ENCODE measurements around the gene PPFIA4. TPM values are rescaled to one million over a fixed set of nuclear protein-coding genes. Genes with fewer than 3 reads are reported as not detected.

PPFIA4 gene
- total and polyA plus RNA-seq, 8 donors, result 0.29 to 2.2 (median 0.89) TPM; not detected in 1

DNA sequence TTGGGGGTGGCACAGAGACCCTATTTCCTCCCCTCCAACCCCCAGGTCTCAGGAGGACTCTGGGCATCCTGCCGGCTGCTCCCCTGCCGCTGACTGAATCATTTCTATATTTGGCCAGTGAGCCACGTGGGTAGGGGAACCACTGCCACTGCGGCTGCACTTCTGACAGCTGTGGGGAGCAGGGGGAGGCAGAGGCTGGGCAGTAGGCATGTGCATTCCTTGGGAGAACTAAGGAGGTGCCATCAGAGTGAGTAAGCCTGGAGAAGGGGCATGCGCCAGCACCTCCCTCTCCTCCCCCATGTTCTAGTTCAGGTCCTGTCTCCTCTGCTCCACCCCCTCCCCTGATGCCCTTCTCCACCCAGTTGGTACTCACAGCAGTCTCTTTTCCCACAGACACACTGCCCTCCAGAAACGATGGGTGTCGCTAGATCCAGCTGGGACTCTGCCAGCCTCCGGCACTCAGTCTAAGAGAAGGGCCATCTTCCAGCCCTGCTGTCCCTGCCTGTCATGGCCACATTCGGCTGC lies 12.0 kb downstream of the PPFIA4 start:
- peak in 1 of 2 donors; percentile 68 for DNase-seq
- H3K27me3 ChIP-seq, result peaks cover 0 to 14% (median 0%) of the 10 kb centered on the region in 3 donors
- TF ChIP-seq POLR2A (IDR thresholded peaks at IDR 0.05) (no peak), POLR2AphosphoS5 (IDR thresholded peaks at IDR 0.05) (peak in 1 of 3 donors; percentile 28)
- no peaks in the 10 kb centered on the region for H3K9me3 ChIP-seq
- H3K4me3 ChIP-seq, result no peak overlapping the region
- peak overlapping the region in 3 of 5 donors; percentile 60 to 77 (median 74) for H3K27ac ChIP-seq
- peaks cover 0 to 36% (median 11%) of the 10 kb centered on the region in 4 donors for H3K4me1 ChIP-seq
- WGBS, 5 donors, result 35 to 60% (median 52%) methylated on average over 8 to 9 of the region's 9 CpGs
- intact Hi-C loops (cut with DNase I; ENCODE audit: low total_unique reads), result no loop called here
- H3K36me3 ChIP-seq, result no peaks in the 10 kb centered on the region

GRCh38 chr1:203038891-203039608 lies 12.8 kb downstream of the PPFIA4 start:
- 45 to 58% (median 53%) methylated on average over 17 to 22 of the region's 22 CpGs for WGBS, 5 donors
- Histone ChIP-seq H3K36me3 (no peaks in the 10 kb centered on the region), H3K9me3 (no peaks in the 10 kb centered on the region), H3K27ac (peak overlapping the region in 3 of 5 donors; percentile 37 to 74 (median 57)), H3K4me1 (peaks cover 0 to 36% (median 11%) of the 10 kb centered on the region in 4 donors), H3K27me3 (peaks cover 0 to 14% (median 0%) of the 10 kb centered on the region in 3 donors), H3K4me3 (no peak overlapping the region)
- TF ChIP-seq EP300 (IDR thresholded peaks at IDR 0.05), result no peak
- peak in 5 of 7 experiments; percentile 70 to 86 (median 82) for TF ChIP-seq CTCF (IDR thresholded peaks at IDR 0.05)
- intact Hi-C loops (cut with DNase I; ENCODE audit: low total_unique reads), result no loop called here
- peak; percentile 77 to 90 for DNase-seq

DNA sequence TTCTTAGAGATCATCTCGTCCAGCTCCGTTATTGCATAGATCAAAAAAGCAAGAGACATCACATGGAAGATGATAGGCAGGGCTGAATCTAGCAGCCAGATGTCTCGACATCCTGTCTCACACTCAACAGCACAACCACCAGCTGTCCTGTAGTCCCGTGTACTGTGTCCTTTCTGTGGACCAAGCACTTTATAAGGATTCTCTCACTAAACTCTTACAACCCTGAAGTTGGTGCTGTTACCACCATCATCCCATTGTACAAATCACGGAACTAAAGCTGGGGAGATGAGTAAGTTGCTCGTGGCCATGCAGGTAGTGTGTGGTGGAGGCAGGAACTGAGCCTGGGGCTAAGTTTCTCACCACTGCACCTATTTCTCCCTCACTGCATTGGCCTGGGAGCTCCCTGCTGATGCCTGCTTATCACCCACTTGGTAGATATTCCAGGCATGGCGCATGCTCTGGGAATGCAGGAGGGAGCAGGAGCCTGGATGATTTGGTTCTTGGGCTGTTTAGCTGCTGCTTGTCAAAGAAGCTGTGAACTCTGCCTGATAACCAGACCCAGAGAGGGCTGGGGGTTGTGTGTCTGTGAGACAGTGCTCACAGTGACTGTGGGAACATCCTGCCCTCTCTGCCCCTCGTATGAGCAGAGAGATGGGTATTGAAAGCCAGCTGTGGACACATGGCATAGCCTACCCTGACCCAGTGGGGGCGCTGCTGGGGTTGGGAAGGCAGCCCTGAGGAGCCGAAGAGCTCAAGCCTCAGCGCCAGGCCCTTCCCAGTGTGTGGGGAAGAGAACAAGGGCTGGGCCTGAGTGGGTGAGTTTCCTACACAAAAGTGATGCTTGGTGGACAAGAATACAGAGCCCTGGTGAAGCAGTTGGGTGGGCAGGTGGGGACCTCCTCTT lies 13.6 kb downstream of the PPFIA4 start:
- no peaks in the 10 kb centered on the region for H3K9me3 ChIP-seq
- no peak for TF ChIP-seq CTCF (IDR thresholded peaks at IDR 0.05)
- TF ChIP-seq POLR2AphosphoS5 (IDR thresholded peaks at IDR 0.05), result no peak
- TF ChIP-seq POLR2A (IDR thresholded peaks at IDR 0.05), result no peak
- no peak for TF ChIP-seq EP300 (IDR thresholded peaks at IDR 0.05)
- peaks cover 0 to 14% (median 0%) of the 10 kb centered on the region in 3 donors for H3K27me3 ChIP-seq
- WGBS, 5 donors, result 50 to 57% (median 52%) methylated on average over 11 of the region's 11 CpGs
- no peak overlapping the region for H3K4me3 ChIP-seq
- H3K4me1 ChIP-seq, result peaks cover 0 to 36% (median 11%) of the 10 kb centered on the region in 4 donors
- no peak for DNase-seq
- intact Hi-C loops (cut with DNase I; ENCODE audit: low total_unique reads), result loop anchor here (2.0 kb wide), 1 partner anchor 179 kb away; no protein-coding TSS in a partner anchor
- no peak overlapping the region for H3K27ac ChIP-seq
- H3K36me3 ChIP-seq, result no peaks in the 10 kb centered on the region

DNA sequence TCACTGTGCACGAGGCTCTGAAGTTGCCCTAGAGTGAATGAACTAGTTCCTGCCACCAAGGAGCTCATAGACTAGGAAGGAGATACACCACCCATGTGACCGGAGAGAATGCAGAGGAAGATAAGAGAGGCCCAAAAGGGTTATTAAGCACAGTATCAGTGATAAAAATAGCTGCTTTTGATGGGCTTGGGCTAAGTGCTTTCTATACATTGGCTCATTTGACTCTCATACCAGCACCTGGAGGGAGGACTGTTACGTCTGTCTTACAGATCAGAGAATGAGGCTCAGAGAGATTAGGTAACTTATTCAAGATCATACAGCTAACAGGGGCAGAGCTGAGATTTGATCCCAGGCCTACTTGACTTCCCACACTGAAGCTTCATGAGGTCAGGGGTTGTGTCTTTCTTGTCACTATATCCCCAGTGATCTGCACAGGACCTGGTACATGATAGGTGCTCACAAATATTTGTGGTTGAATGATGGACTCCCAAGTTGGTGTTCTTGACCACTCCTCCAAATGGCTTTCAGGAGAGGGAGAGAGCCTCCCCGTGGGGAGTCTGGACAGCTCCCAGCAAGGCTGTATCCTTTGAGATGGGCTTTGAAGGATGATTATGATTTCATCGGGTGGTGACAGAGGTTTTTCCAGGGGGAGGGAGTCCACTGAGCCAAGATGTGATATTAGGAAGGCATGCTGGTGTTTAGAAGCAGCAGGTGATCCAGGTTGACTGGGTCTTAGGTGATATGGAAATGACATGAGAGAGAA lies 14.4 kb downstream of the PPFIA4 start:
- 36 to 60% (median 43%) methylated on average over 5 of the region's 5 CpGs for WGBS, 5 donors
- intact Hi-C loops (cut with DNase I; ENCODE audit: low total_unique reads), result loop anchor here (2.0 kb wide), 1 partner anchor 178 kb away; no protein-coding TSS in a partner anchor
- TF ChIP-seq POLR2AphosphoS5 (IDR thresholded peaks at IDR 0.05) (no peak), EP300 (IDR thresholded peaks at IDR 0.05) (no peak), POLR2A (IDR thresholded peaks at IDR 0.05) (no peak)

More for the DNA sequence above, 14.4 kb downstream of the PPFIA4 start:
- H3K4me3 ChIP-seq, result no peak overlapping the region
- H3K27ac ChIP-seq, result no peak overlapping the region
- H3K27me3 ChIP-seq, result peaks cover 0 to 22% (median 0%) of the 10 kb centered on the region in 3 donors
- H3K4me1 ChIP-seq, result peaks cover 0 to 35% (median 11%) of the 10 kb centered on the region in 4 donors
- H3K36me3 ChIP-seq, result no peaks in the 10 kb centered on the region
- no peaks in the 10 kb centered on the region for H3K9me3 ChIP-seq
- DNase-seq, result no peak
